HCT116 (cell line): ENCODE results near the gene AATF.

ENCODE experiments used
- ELF1 ChIP-seq: IDR thresholded peaks from 2 replicates; pipeline ENCODE4 v1.6.1; 2012; ENCODE audit warnings: low read depth, borderline replicate concordance
- POLR2AphosphoS5 ChIP-seq: IDR thresholded peaks from 2 replicates; pipeline ENCODE4 v1.6.1; 2011; ENCODE audit warnings: mild to moderate bottlenecking, low read depth, low read length, moderate library complexity
- RAD21 ChIP-seq: IDR thresholded peaks from 2 replicates; pipeline ENCODE4 v1.6.1; 2012; ENCODE audit warnings: low read depth, mild to moderate bottlenecking
- SRF ChIP-seq: IDR thresholded peaks from 2 replicates; pipeline ENCODE4 v1.6.1; 2012; ENCODE audit warnings: low read depth
- TF ChIP-seq, protein P1 (sequence below), 3 experiments: fragments of 200-600 bp in 1 of 3; sonication (generic) in 1 of 3; IDR thresholded peaks in 2 of 3; conservative IDR thresholded peaks in 1 of 3; 2 replicates each; pipeline ENCODE4 v1.5.1; 2012 to 2017; ENCODE audit warnings: low read depth in 2 of 3, low read length in 2 of 3, antibody characterized with exemption in 1 of 3, borderline replicate concordance in 1 of 3, control low read depth in 1 of 3, mild to moderate bottlenecking in 1 of 3, mixed read lengths in 1 of 3, mixed run types in 1 of 3, moderate library complexity in 1 of 3; ENCODE audit not compliant: insufficient read depth in 1 of 3

GRCh38 chr17:37079065-37079708 is 130.4 kb downstream of the AATF start:
- TF ChIP-seq, protein P1, sequence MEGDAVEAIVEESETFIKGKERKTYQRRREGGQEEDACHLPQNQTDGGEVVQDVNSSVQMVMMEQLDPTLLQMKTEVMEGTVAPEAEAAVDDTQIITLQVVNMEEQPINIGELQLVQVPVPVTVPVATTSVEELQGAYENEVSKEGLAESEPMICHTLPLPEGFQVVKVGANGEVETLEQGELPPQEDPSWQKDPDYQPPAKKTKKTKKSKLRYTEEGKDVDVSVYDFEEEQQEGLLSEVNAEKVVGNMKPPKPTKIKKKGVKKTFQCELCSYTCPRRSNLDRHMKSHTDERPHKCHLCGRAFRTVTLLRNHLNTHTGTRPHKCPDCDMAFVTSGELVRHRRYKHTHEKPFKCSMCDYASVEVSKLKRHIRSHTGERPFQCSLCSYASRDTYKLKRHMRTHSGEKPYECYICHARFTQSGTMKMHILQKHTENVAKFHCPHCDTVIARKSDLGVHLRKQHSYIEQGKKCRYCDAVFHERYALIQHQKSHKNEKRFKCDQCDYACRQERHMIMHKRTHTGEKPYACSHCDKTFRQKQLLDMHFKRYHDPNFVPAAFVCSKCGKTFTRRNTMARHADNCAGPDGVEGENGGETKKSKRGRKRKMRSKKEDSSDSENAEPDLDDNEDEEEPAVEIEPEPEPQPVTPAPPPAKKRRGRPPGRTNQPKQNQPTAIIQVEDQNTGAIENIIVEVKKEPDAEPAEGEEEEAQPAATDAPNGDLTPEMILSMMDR (IDR thresholded peaks at IDR 0.05 in 2 of 3, conservative IDR thresholded peaks at IDR 0.05 in 1 of 3; ENCODE audit: borderline replicate concordance in 1 of 3, insufficient read depth in 1 of 3, low read depth in 2 of 3, low read length in 2 of 3): no peak
- TF ChIP-seq SRF: no peak
- TF ChIP-seq POLR2AphosphoS5: no peak
- TF ChIP-seq ELF1: no peak
- no peak for TF ChIP-seq RAD21
